Heart right ventricle (tissue), 16 donors: Measurements from ENCODE around the gene HEBP1. TPM values are rescaled to one million over a fixed set of nuclear protein-coding genes. Genes with fewer than 3 reads are reported as not detected.
A peak's percentile ranks its signal among the peaks of the same experiment; 100 is the strongest.

Experiments
- ATAC-seq, 8 donors: fragments of 200-7000 bp; cut with Tn5 transposase; one replicate each; pipeline ENCODE4 v1.9.1; 2020; ENCODE audit warnings: mild to moderate bottlenecking in 8 of 8, moderate library complexity in 8 of 8, moderate number of reproducible peaks in 1 of 8
- DNase-seq, 2 donors: peaks; one replicate each; pipeline ENCODE4 v3.0.0-alpha.2; 2020
- H3K27ac ChIP-seq, 10 donors: fragments of 200-600 bp; sonication (generic) in 2 of 10; one replicate each; pipeline versions ENCODE4 v1.5.0 to v1.8.0; 2020 to 2022; ENCODE audit warnings: mild to moderate bottlenecking in 3 of 10
- H3K27me3 ChIP-seq, 7 donors: fragments of 200-600 bp; one replicate each; pipeline ENCODE4 v1.8.0; 2021 to 2022; ENCODE audit warnings: mild to moderate bottlenecking in 2 of 7
- H3K36me3 ChIP-seq, 9 donors: fragments of 200-600 bp; sonication (generic) in 1 of 9; one replicate each; pipeline versions ENCODE4 v1.5.0 to v1.8.0; 2020 to 2022; ENCODE audit warnings: mild to moderate bottlenecking in 2 of 9
- H3K4me1 ChIP-seq, 9 donors: fragments of 200-600 bp; sonication (generic) in 1 of 9; one replicate each; pipeline versions ENCODE4 v1.5.0 to v1.8.0; 2020 to 2022; ENCODE audit warnings: mild to moderate bottlenecking in 4 of 9
- H3K4me3 ChIP-seq, 10 donors: fragments of 200-600 bp; sonication (generic) in 2 of 10; one replicate each; pipeline versions ENCODE4 v1.5.0 to v1.8.0; 2020 to 2022; ENCODE audit warnings: mild to moderate bottlenecking in 7 of 10, moderate library complexity in 2 of 10
- H3K9me3 ChIP-seq, 11 donors: fragments of 200-600 bp in 10 of 11; sonication (generic) in 2 of 11; one replicate each; pipeline versions ENCODE4 v1.5.0 to v1.8.0; 2013 to 2022; ENCODE audit warnings: mild to moderate bottlenecking in 2 of 11, control low read depth in 1 of 11, moderate library complexity in 1 of 11
- CTCF ChIP-seq, 9 donors: fragments of 200-600 bp; sonication (generic) in 2 of 9; IDR thresholded peaks; one replicate each; pipeline versions ENCODE4 v1.5.0 to v1.8.0; 2021 to 2022; ENCODE audit warnings: antibody characterized with exemption in 9 of 9, mild to moderate bottlenecking in 5 of 9, moderate library complexity in 1 of 9
- WGBS, 2 donors: extraction: QIAGEN DNeasy Blood & Tissue Kit; methylation state at CpG; one replicate each; pipeline ENCODE4 v1.1.7; 2013; ENCODE audit warnings: inconsistent platforms in 1 of 2; 5-methylcytosine and 5-hydroxymethylcytosine counted together
- intact Hi-C, 10 donors: fragments of 100-400 bp; cut with DNase I; formaldehyde crosslinking; loops; one replicate each; pipeline versions ENCODE4 v1.11.1 to v1.14.2; 2022
- polyA plus RNA-seq, 2 donors: library from polyadenylated mRNA; stranded (reverse); fragments of 200-250 nt; gene quantifications; one replicate each; pipeline ENCODE4 v1.2.3, GENCODE V29; 2013
- total RNA-seq, 10 donors: library from RNA; stranded (reverse); fragmentation: NEBNext Ultra II Directional in 3 of 10; extraction: Animal tissue kit (Norgen Biotek cat#: 25700) in 3 of 10; gene quantifications; one replicate each; pipeline versions ENCODE4 v1.2.1 to v1.2.4, GENCODE V29; 2021 to 2023
- donor health status: Arrhythmogenic right ventricular cardiomyopathy.
- donor health status: ischemic (EF 13 %, LVEDD 7.1; RV severe dilation, severe dysfunction).
- donor health status: healthy with polysubstance abuse.
- donor health status: DM: no; HTN: yes; CAD: no.
- donor health status: DM: no; HTN: no; CAD: no.
- donor health status: ischemic (EF 25% LVEDD 6.9; RV normal size, moderate dysfunction).
- donor health status: ischemic (EF 25% LVEDD 5.7; RV mildly dilated, moderate dysfunction).
- donor health status: healthy.
- donor health status: DM: yes; HTN: yes; CAD: no.
- donor health status: Ischemic cardiomyopathy.
- donor health status: ischemic (EF 35%, LVEDD 5.7; RV mildly dilated, moderate dysfunction).
- donor health status: nonischemic (EF 11% LVEDD 7.7; RV severe dilation, severe dysfunction).
- donor health status: DM: yes; HTN: yes; CAD: no.
- donor health status: PGD.
- donor health status: ischemic (EF 29% LVEDD 5.4; RV normal size, mild dysfunction).
- donor health status: nonischemic (EF 23%, LVEDD 6.1; RV moderate dilation, normal function).

HEBP1 gene
- total and polyA plus RNA-seq, 12 donors, result 23.7 to 72.0 (median 51.4) TPM

GRCh38 chr12:12998248-12998647 is 1.8 kb downstream of the HEBP1 start:
- peaks cover 0 to 6% (median 0%) of the 10 kb centered on the region in 9 donors for H3K36me3 ChIP-seq
- no peaks in the 10 kb centered on the region for H3K9me3 ChIP-seq
- H3K4me3 ChIP-seq, result peak overlapping the region in 2 of 10 donors; percentile 74 to 89
- peaks cover 5 to 64% (median 44%) of the 10 kb centered on the region in 9 donors for H3K4me1 ChIP-seq
- DNase-seq (no peak), ATAC-seq (no peak)
- 91 to 94% methylated on average over 4 of the region's 4 CpGs for WGBS, 2 donors
- intact Hi-C loops, result loop anchor here in 2 of 10 donors (5.0 kb wide), 2 partner anchors 209 to 214 kb away; no protein-coding TSS in a partner anchor
- H3K27me3 ChIP-seq, result no peaks in the 10 kb centered on the region
- TF ChIP-seq CTCF (IDR thresholded peaks at IDR 0.05), result no peak
- no peak overlapping the region for H3K27ac ChIP-seq

- TF ChIP-seq CTCF (IDR thresholded peaks at IDR 0.05), result no peak
- 83 to 94% methylated on average over 2 of the region's 2 CpGs for WGBS, 2 donors
- ATAC-seq (no peak), DNase-seq (no peak)
- Histone ChIP-seq H3K36me3 (peaks cover 0 to 6% (median 0%) of the 10 kb centered on the region in 9 donors), H3K9me3 (no peaks in the 10 kb centered on the region), H3K27me3 (no peaks in the 10 kb centered on the region), H3K27ac (no peak overlapping the region), H3K4me3 (peak overlapping the region in 1 of 10 donors; percentile 2), H3K4me1 (peaks cover 5 to 63% (median 44%) of the 10 kb centered on the region in 9 donors)
- intact Hi-C loops, result loop anchor here in 2 of 10 donors (5.0 kb wide), 2 partner anchors 210 to 215 kb away; no protein-coding TSS in a partner anchor
Measured at GRCh38 chr12:12997734-12998133, 2.3 kb downstream of the HEBP1 start.

GRCh38 chr12:12997156-12997555 is 2.9 kb downstream of the HEBP1 start:
- intact Hi-C loops, result loop anchor here in 2 of 10 donors (5.0 kb wide), 2 partner anchors 210 to 215 kb away; no protein-coding TSS in a partner anchor
- no peak for ATAC-seq
- no peaks in the 10 kb centered on the region for H3K27me3 ChIP-seq
- peak overlapping the region in 1 of 10 donors; percentile 30 for H3K27ac ChIP-seq
- peaks cover 0 to 6% (median 0%) of the 10 kb centered on the region in 9 donors for H3K36me3 ChIP-seq
- no peak for TF ChIP-seq CTCF (IDR thresholded peaks at IDR 0.05)
- no peaks in the 10 kb centered on the region for H3K9me3 ChIP-seq
- no peak for DNase-seq
- peaks cover 5 to 60% (median 40%) of the 10 kb centered on the region in 9 donors for H3K4me1 ChIP-seq
- 44 to 46% methylated on average over 3 of the region's 3 CpGs for WGBS, 2 donors
- peak overlapping the region in 1 of 10 donors; percentile 2 for H3K4me3 ChIP-seq

- Histone ChIP-seq H3K9me3 (no peaks in the 10 kb centered on the region), H3K36me3 (peaks cover 0 to 6% (median 0%) of the 10 kb centered on the region in 9 donors), H3K4me1 (peaks cover 3 to 63% (median 32%) of the 10 kb centered on the region in 9 donors), H3K4me3 (no peak overlapping the region), H3K27me3 (no peaks in the 10 kb centered on the region), H3K27ac (no peak overlapping the region)
- 39 to 57% methylated on average over 3 of the region's 3 CpGs for WGBS, 2 donors
- ATAC-seq, result no peak
- no peak for DNase-seq
- intact Hi-C loops, result loop anchor here in 2 of 10 donors (5.0 kb wide), 2 partner anchors 211 to 216 kb away; no protein-coding TSS in a partner anchor
- no peak for TF ChIP-seq CTCF (IDR thresholded peaks at IDR 0.05)
Measured at GRCh38 chr12:12996209-12996608, 3.9 kb downstream of the HEBP1 start.
